K562 (cell line): ENCODE data around the gene DET1. TPM values are rescaled to one million over a fixed set of nuclear protein-coding genes. Genes with fewer than 3 reads are reported as not detected.

Experiments
- ATAC-seq: fragments of 200-7000 bp; cut with Tn5 transposase; 3 replicates; pipeline ENCODE4 v1.9.1; 2020; ENCODE audit warnings: moderate library complexity
- BruUV-seq: library from RNA; stranded (reverse); fragments of 400-500 nt; replicated peaks from 2 replicates; lab custom pipeline; 2021; lab: Mats Ljungman, UMichigan
- CTCF ChIA-PET: fragments of 300-600 bp; formaldehyde crosslinking; extraction: SDS; loops from one replicate; lab custom pipeline; 2021; ENCODE audit warnings: low intra/inter-chr PET ratio; lab: Yijun Ruan, JAX
- POLR2A ChIA-PET: fragments of 300-600, 350-650 bp; sonication (Branson Sonifier 250); formaldehyde crosslinking; extraction: SDS; loops from one replicate; lab custom pipeline; 2021; ENCODE audit warnings: antibody characterized with exemption, inconsistent platforms; lab: Yijun Ruan, JAX
- DNase-seq, 4 experiments: peaks; one replicate each; pipeline versions ENCODE4 v3.0.0 to v3.0.0-alpha.2; 2011 to 2018; ENCODE audit warnings: low spot score in 3 of 4, mixed read lengths in 3 of 4; ENCODE audit errors: extremely low read depth in 1 of 4
- FAIRE-seq: peaks from 2 replicates; lab custom pipeline; 2011; peaks lifted over from hg19 to GRCh38; lab: Jason Lieb, UNC
- H2AFZ ChIP-seq: 2 replicates; pipeline ENCODE4 v1.6.0; 2011; ENCODE audit warnings: low read depth, low read length, control low read depth, inconsistent platforms
- H3K27ac ChIP-seq: fragments of 200-600 bp; 3 replicates; pipeline ENCODE4 v1.8.0; 2011; ENCODE audit warnings: low read depth, mild to moderate bottlenecking, control low read depth, inconsistent platforms, low read length, moderate library complexity, mixed read lengths; ENCODE audit errors: extremely low read depth
- H3K27me3 ChIP-seq, 2 experiments: fragments of 300-600 bp in 1 of 2; 2 replicates in 1 of 2; 3 replicates in 1 of 2; pipeline versions ENCODE4 v1.6.0 to v1.8.0; 2011; ENCODE audit warnings: inconsistent platforms in 2 of 2, low read length in 2 of 2, mild to moderate bottlenecking in 1 of 2, mixed read lengths in 1 of 2, moderate library complexity in 1 of 2; ENCODE audit not compliant: control insufficient read depth in 2 of 2, insufficient read depth in 2 of 2
- H3K36me3 ChIP-seq: fragments of 300-600 bp; 3 replicates; pipeline ENCODE4 v1.8.0; 2011; ENCODE audit warnings: mild to moderate bottlenecking, low read length, inconsistent platforms; ENCODE audit not compliant: control insufficient read depth, insufficient read depth
- H3K4me1 ChIP-seq, 2 experiments: fragments of 200-600 bp in 1 of 2; replicated peaks in 1 of 2; 2 replicates in 1 of 2; 3 replicates in 1 of 2; pipeline versions ENCODE4 v1.5.1 to v1.8.0; 2011; ENCODE audit warnings: inconsistent platforms in 2 of 2, low read length in 2 of 2, mild to moderate bottlenecking in 1 of 2, mixed read lengths in 1 of 2, moderate library complexity in 1 of 2; ENCODE audit not compliant: control insufficient read depth in 2 of 2, insufficient read depth in 2 of 2
- H3K4me2 ChIP-seq: 2 replicates; pipeline ENCODE4 v1.6.1; 2011; ENCODE audit warnings: low read length, control low read depth, inconsistent platforms, mixed read lengths; ENCODE audit not compliant: insufficient read depth
- H3K4me3 ChIP-seq: fragments of 200-600 bp; sonication (generic), shearing (Covaris generic); 2 replicates; pipeline ENCODE4 v1.5.1; 2016; ENCODE audit warnings: control low read depth, inconsistent platforms
- H3K79me2 ChIP-seq: fragments of 200-600 bp; 3 replicates; pipeline ENCODE4 v1.8.0; 2011; ENCODE audit warnings: low read length, inconsistent platforms; ENCODE audit not compliant: control insufficient read depth, insufficient read depth
- H3K9ac ChIP-seq, 2 experiments: 2 replicates each; pipeline versions ENCODE4 v1.6.0 to v1.6.1; 2011; ENCODE audit warnings: low read depth in 2 of 2, low read length in 2 of 2, control low read depth in 1 of 2, inconsistent platforms in 1 of 2, mild to moderate bottlenecking in 1 of 2, mixed read lengths in 1 of 2; ENCODE audit not compliant: insufficient read depth in 1 of 2
- H3K9me1 ChIP-seq: one replicate; pipeline ENCODE4 v1.6.0; 2011; ENCODE audit warnings: inconsistent platforms, mild to moderate bottlenecking, low read length, moderate library complexity; ENCODE audit not compliant: control insufficient read depth, insufficient read depth
- H3K9me3 ChIP-seq: replicated peaks from 2 replicates; pipeline ENCODE4 v1.5.1; 2011; ENCODE audit warnings: low read depth, low read length, inconsistent platforms; ENCODE audit not compliant: control insufficient read depth, insufficient read depth
- H4K20me1 ChIP-seq: replicated peaks from 2 replicates; pipeline ENCODE4 v1.6.1; 2011; ENCODE audit warnings: low read length, inconsistent platforms, mixed read lengths; ENCODE audit not compliant: control insufficient read depth, insufficient read depth
- AFF4 ChIP-seq: sonication (generic); formaldehyde crosslinking; IDR thresholded peaks from 2 replicates; pipeline ENCODE4 v1.8.0; 2023; ENCODE audit warnings: mild to moderate bottlenecking, missing genetic modification reagents
- BCOR ChIP-seq: fragments of 450-650 bp; IDR thresholded peaks from 2 replicates; pipeline ENCODE4 v1.6.1; 2016
- CBFA2T3 ChIP-seq: fragments of 450-650 bp; IDR thresholded peaks from 2 replicates; pipeline ENCODE4 v1.6.1; 2017
- EP400 ChIP-seq: fragments of 450-650 bp; IDR thresholded peaks from 2 replicates; pipeline ENCODE4 v1.6.1; 2017; ENCODE audit warnings: antibody characterized with exemption, mild to moderate bottlenecking, moderate library complexity
- GATAD2B ChIP-seq: fragments of 450-650 bp; IDR thresholded peaks from 2 replicates; pipeline ENCODE4 v1.6.1; 2017; ENCODE audit warnings: mild to moderate bottlenecking, borderline replicate concordance
- HMGXB4 ChIP-seq: sonication (generic); formaldehyde crosslinking; IDR thresholded peaks from 2 replicates; pipeline ENCODE4 v1.8.1; 2023; ENCODE audit warnings: mild to moderate bottlenecking, missing genetic modification reagents
- NCOA1 ChIP-seq: fragments of 450-650 bp; IDR thresholded peaks from 2 replicates; pipeline ENCODE4 v1.6.1; 2016; ENCODE audit warnings: low read depth
- NFRKB ChIP-seq: fragments of 450-650 bp; IDR thresholded peaks from 2 replicates; pipeline ENCODE4 v1.6.1; 2016; ENCODE audit warnings: low read depth
- PCBP2 ChIP-seq: fragments of 200-400 bp; formaldehyde crosslinking; IDR thresholded peaks from 2 replicates; pipeline ENCODE4 v1.6.1; 2018; ENCODE audit warnings: low read length, low read depth, mild to moderate bottlenecking, moderate library complexity; ENCODE audit not compliant: poor library complexity, severe bottlenecking
- PML ChIP-seq: IDR thresholded peaks from 2 replicates; pipeline ENCODE4 v1.6.1; 2012; ENCODE audit warnings: low read length, inconsistent platforms
- RBM34 ChIP-seq: fragments of 200-400 bp; formaldehyde crosslinking; IDR thresholded peaks from 2 replicates; pipeline ENCODE4 v1.6.1; 2018; ENCODE audit warnings: low read length, borderline replicate concordance; ENCODE audit not compliant: insufficient read depth
- SAFB2 ChIP-seq: fragments of 200-400 bp; formaldehyde crosslinking; IDR thresholded peaks from 2 replicates; pipeline ENCODE4 v1.6.1; 2018; ENCODE audit warnings: borderline replicate concordance, low read length, low read depth, moderate library complexity; ENCODE audit not compliant: severe bottlenecking
- TCFL5 ChIP-seq: fragments of 250-450 bp; sonication (Bioruptor Pico); conservative IDR thresholded peaks from 2 replicates; pipeline ENCODE4 v1.6.1; 2021; ENCODE audit warnings: mild to moderate bottlenecking, moderate library complexity, matching md5 sums
- ZKSCAN8 ChIP-seq: fragments of 200-800 bp; sonication (Bioruptor generic); IDR thresholded peaks from 2 replicates; pipeline ENCODE4 v1.6.1; 2016; ENCODE audit warnings: missing genetic modification characterization, missing compliant biosample characterization
- ZNF146 ChIP-seq: IDR thresholded peaks from one replicate; pipeline ENCODE4 v1.6.1; 2018; ENCODE audit warnings: missing compliant biosample characterization; ENCODE audit not compliant: unreplicated experiment
- ZNF431 ChIP-seq: sonication (generic); formaldehyde crosslinking; IDR thresholded peaks from 2 replicates; pipeline ENCODE4 v1.8.0; 2022; ENCODE audit warnings: mild to moderate bottlenecking, missing genetic modification reagents
- WGBS: fragments of 100-300 bp; shearing (Covaris generic); methylation state at CpG from one replicate; pipeline ENCODE4 v1.1.6; 2016; ENCODE audit warnings: low coverage, mixed read lengths; ENCODE audit not compliant: insufficient coverage; ENCODE audit errors: missing lambda C conversion rate; 5-methylcytosine and 5-hydroxymethylcytosine counted together
- in situ Hi-C: fragments of 300-500 bp; cut with MboI; formaldehyde crosslinking; loops from 4 replicates; pipeline ENCODE4 v1.15.0; 2018; ENCODE audit warnings: inconsistent platforms, mixed read lengths
- intact Hi-C: fragments of 100-400 bp; cut with micrococcal nuclease; formaldehyde crosslinking; loops from 2 replicates; pipeline ENCODE4 v1.14.2; 2022
- polyA plus RNA-seq, 8 experiments: library from polyadenylated mRNA; depleted of rRNA in 4 of 8; stranded (reverse) in 5 of 8; unstranded in 3 of 8; fragments of >200 nt; fragmentation: Nextera tagmentation in 2 of 8; fragmentation: Illumina TruSeq in 1 of 8; extraction: Ambion mirVana in 2 of 8; extraction: Trizol in 1 of 8; gene quantifications; 2 replicates each; pipeline versions ENCODE4 v1.2.1 to v1.2.3, GENCODE V29; 2011 to 2014; ENCODE audit warnings: inconsistent platforms in 1 of 8, missing spikeins in 1 of 8
- total RNA-seq, 7 experiments: library from RNA; depleted of rRNA in 6 of 7; stranded (reverse); fragments of >200 nt in 6 of 7; fragmentation: Illumina TruSeq in 2 of 7; extraction: Trizol in 2 of 7; gene quantifications; 2 replicates each; pipeline versions ENCODE4 v1.2.1 to v1.2.3, GENCODE V29; 2011 to 2021; ENCODE audit warnings: low replicate concordance in 1 of 7

DET1 gene
- total and polyA plus RNA-seq, 9 of the 15 experiments (the other 6 are each of a cell fraction or from before 2014, with no cell fraction given) = 4.2 to 8.1 (median 6.0) TPM

GRCh38 chr15:88467073-88467934, 79.2 kb downstream of the DET1 start, which contains the start of the genes MRPL46 and MRPS11:
MRPL46 (minus strand) TSS chr15:88467388; CDS start chr15:88467377, 11 bp downstream.
MRPS11 (plus strand) TSS chr15:88467708; CDS start chr15:88467718, 10 bp downstream.
- Histone ChIP-seq H3K4me1 (peaks cover 5 to 15% of the 10 kb centered on the region in 2 experiments; a peak in 4 of 5 replicates), H4K20me1 (no peaks in the 10 kb centered on the region), H2AFZ (peak within 1 kb of the TSS; percentile 97), H3K79me2 (peaks cover 50% of the 10 kb centered on the region), H3K4me2 (peak within 1 kb of the TSS; percentile 99), H3K9me3 (no peaks in the 10 kb centered on the region), H3K4me3 (peak within 1 kb of the TSS; percentile 88), H3K36me3 (peaks cover 68% of the 10 kb centered on the region), H3K9ac (peak within 1 kb of the TSS; percentile 94 to 99), H3K27me3 (no peaks in the 10 kb centered on the region), H3K27ac (peak within 1 kb of the TSS; percentile 99), H3K9me1 (no peaks in the 10 kb centered on the region)
- FAIRE-seq (peak; percentile 90), ATAC-seq (peak; percentile 93), DNase-seq (peak; percentile 91 to 94 (median 92))
- POLR2A ChIA-PET = interaction anchor here (0.6 to 1.3 kb wide), 15 partner anchors 8 to 251 kb away, joined by 3 to 16 read pairs (median 4); partner anchors contain the start of gene AEN
- under 1% methylated on average over 54 of the region's 55 CpGs for WGBS
- CTCF ChIA-PET = no interaction called here
- in situ Hi-C loops = no loop called here
- BruUV-seq = no TSS peak
- intact Hi-C loops = no loop called here
- TF ChIP-seq HMGXB4 (no peak), AFF4 (CRISPR knock-in tag) (peak; percentile 61; the same call in 1 of the 2 replicates), PCBP2 (no peak), RBM34 (no peak), TCFL5 (CRISPR knock-in tag) (no peak), SAFB2 (no peak), EP400 (peak; percentile 92), GATAD2B (0 out of 2 replicates have a peak, but pooled peaks have one; percentile 69), NFRKB (peak; percentile 90), CBFA2T3 (peak; percentile 16; the same call in 1 of the 2 replicates), PML (peak; percentile 67), ZKSCAN8 (no peak), ZNF146 (CRISPR knock-in tag) (no peak), BCOR (no peak), NCOA1 (no peak), ZNF431 (CRISPR knock-in tag) (no peak)
